NCI-H2029 (cell line): ENCODE data around the gene MEG3.

Experiments used
- DNase-seq: peaks from one replicate; lab custom pipeline; 2025; lab: John Stamatoyannopoulos, UW

The MEG3 gene

DNA sequence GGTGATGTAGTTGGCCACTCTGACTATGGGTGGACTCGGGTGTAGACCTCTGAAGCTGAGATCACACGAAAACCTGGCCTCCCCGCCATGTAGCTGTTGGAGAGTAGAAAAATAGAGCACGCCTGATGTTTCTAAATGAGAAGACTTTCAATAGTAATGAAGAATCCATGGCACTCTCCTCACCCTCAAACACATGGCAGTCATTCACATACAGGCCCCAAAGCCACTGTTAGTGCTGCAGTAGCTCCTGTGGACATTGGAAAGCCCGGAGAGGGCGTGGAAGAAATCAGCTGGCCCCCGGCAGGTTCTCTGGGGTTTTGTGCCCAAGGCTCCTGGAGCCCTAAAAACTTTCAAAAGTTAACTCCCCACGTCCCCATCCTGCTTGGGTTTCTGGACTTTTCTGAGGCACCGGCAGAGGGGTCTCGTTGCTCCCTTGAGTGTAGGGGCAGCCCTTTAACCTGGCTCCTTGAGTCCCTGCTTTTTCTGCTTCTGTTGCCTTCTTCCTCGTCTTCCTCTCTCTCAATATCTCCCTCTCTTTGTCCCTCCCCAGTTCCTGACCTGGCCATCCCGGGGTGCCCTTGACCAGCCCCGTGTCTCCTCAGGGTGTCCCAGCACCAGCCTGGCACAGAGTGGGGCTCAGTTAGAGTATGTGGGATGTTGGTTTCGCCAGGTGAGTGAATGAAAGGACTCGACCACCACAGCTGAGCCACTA is 8.3 kb downstream of the MEG3 start:
- DNase-seq = no peak

DNA sequence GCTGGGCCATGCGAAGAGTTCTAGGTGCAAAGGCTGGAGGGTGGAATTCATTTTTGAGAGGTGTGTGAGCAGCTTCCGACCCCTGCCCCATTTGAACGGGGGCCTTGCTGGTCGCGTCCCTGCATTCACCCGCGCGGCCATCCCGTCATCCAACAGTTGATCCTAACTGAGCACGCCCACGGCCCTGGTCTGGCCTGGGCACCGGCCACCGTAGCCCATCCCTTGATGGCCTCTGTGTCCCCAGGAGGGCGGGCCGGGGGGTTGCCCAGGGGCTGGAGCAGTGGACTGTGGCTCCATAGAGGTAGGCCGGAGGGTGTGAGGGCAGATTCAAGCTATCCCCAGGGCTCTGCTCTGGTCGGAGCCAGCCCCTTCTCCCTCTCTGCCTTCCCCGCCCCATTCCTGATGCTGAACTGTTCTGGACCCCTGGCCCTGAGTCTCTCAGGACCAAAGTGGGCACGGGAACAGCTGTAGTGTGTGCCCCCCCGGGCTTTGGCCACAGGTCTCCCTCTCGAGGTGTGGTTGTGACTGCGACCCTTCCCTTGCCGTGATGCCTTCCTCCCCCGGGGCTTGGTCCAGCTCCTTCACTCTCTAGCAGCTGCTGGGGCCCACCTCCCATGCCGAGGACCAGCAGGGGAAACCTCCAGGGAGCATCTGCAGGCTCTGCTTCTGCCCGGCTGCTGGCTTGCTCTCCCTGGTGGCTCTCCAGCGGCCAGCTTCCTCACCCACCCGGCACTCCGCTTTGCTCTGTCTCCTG is 9.1 kb downstream of the MEG3 start:
- no peak for DNase-seq

DNA sequence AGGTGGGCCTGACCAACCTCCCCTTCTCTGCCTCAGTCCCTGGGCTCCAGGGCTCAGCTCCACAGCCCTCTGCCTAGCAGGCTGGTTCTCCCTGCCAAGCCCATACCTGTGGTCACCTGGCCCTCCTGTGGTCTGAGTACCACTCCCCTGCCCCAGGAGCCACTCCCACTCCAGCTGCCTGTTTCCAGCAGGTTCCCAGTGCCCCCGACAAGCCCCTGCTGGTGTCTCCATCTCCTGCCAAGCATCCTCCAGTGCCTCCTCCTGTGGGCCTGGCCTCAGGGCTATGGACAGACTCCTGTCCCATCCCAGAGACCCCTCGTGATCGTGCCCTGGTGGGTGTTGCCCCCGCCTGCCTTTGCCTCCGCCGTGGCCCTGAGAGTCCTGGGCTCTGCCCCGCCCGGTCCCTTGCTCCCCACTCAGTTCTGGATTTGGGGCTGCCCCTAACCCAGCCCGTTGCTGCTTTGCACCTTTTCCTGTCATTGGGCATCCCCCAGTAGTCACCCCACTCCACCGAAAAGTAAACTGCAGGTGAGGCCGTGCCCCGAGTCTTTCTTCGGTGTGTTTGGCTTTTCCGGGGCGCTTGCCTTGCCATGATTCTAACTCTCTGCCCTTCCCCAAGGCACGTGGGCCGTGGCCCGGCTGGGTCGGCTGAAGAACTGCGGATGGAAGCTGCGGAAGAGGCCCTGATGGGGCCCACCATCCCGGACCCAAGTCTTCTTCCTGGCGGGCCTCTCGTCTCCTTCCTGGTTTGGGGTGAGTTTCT is 9.8 kb downstream of the MEG3 start:
- DNase-seq = no peak

DNA sequence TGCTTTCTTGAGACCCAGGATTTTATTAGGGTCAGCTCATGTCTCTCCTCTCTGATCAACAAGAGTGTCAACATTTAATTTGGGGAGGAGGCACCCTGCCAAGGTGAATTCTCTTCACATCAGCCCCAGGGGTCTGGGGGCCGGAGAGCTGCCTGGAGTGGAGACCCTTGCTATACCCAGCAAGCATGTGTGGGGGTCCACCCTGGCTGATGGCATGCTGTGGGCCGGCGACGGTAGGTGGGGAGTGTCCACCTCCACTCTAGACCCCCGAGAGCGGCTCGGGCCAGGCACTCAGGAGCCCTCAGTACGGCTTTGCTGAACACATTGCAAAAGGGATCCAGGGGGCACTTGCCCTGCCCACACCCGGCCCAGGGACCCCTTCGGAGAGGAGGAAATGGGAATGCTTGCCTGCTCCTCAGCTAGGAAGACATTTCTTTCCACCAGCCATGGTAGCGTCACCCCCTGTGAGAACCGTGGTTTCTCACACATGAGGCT is 10.4 kb downstream of the MEG3 start:
- DNase-seq = no peak

DNA sequence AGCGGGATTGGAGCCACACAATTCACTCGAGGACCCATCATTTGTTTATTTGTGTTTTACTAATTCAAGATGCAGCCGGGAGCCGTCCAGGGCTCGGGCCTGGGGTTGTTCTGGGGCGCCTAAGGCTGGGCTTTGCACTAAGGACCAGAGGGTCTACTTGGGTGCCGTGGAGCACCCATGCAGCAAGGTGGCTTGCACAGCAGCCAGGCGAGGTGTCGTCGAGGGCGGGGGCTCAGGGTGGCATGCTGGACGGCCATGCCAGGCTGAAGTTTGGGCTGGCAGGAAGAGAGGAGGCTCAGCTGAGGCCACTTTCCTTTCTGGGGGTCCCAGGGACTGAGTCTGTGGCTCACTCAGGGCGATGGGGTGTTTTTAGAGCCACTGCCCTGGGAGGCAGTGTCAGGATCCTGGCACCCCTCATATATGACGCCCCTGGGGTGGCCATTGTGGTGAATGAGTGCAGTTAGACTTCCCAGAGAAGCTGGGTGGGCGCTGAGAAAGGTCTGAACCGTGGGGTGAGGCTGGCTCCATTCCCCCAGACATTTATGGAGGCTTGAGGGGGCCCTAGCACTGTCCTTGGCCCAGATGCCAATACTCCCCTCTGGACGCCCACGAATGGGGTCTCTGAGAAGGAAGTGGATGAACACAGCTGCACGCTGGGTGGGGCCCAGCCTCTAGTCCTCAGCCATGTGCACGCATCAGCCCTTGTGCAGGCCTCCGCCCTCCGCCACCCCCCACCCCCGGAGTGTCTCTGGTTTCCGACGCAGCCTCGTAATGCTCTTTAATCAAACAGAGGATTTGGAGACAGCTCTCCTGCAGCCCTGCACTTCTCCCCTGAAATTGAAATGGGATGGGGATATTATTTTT is 11.3 kb downstream of the MEG3 start:
- DNase-seq = no peak

DNA sequence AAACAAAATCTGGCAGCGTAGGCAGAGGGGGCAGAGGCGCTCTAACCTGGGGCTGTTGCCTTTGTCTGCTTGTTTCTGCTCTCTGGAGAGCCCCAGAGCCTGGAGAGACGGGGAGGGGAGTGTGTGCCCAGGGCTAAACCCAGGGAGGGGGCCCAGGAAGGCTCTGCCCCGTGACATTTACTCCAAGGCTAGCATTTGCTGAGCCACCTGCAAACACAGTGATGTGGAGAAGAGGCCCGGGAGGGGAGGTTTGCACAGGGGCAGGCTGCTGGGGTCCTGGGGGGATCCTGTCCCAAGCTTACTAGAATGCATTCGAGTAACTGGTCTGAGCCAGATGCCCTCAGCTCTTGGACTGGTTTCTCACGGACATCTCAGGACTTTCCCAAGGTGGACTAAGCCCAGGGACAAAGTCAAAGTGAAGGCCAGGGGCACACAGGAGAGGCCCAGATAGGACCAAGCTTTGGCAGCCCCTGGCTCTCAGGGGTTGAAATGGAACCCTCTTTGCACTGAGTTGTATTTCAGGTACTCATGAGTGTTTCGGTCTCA is 12.0 kb downstream of the MEG3 start:
- no peak for DNase-seq

DNA sequence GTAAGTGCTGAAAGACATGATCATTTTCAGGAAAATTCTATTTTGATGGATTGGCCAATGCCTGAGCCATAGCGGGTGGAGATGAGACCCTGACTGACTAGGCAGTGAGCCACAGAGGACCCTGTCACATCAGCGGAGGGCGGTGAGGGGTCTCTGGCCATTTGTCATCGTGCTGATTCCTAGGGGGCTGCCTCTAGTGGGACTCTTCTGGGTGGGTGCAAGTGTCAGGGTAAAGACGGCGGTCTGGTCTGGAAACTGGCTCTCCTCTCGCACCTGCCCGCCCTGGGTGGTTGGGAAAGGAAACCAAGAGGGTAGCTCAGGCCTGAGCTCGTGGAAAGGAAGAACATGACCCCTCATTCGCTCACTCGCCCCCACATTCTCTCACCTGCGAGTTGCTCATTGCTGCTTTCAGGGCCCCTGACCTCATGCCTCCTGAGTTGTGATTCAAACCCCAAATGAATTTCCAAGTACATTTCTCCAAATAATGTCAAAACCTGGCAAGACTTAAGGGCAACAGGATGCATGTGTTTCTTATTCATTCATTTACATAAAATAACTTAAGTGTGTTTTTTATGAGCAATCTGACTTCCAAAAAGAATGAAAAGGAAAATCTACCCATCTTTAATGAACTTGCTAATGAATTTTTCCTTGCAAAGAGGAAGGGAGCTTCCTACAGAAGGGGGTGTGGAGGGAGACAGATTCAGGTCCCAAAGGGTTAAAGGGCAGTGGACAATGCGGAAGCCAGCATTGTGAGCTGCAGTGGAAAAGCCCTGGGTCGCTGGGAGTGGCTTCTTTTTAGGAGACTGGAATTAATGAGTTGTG is 12.8 kb downstream of the MEG3 start:
- DNase-seq = no peak

DNA sequence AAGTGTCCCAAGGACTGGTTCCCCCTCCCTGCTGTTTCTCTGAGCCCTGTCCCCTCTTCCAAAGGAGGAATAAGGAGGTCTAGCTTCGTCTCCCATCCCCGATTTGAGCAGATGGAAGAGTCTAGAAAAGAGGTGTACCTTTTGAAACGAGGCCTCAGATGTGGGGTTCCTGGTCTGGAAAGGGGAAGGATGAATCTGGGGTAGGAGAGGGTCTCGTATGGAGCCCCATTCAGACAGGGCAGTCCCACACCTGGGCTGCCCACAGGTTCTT is 13.3 kb downstream of the MEG3 start:
- no peak for DNase-seq

DNA sequence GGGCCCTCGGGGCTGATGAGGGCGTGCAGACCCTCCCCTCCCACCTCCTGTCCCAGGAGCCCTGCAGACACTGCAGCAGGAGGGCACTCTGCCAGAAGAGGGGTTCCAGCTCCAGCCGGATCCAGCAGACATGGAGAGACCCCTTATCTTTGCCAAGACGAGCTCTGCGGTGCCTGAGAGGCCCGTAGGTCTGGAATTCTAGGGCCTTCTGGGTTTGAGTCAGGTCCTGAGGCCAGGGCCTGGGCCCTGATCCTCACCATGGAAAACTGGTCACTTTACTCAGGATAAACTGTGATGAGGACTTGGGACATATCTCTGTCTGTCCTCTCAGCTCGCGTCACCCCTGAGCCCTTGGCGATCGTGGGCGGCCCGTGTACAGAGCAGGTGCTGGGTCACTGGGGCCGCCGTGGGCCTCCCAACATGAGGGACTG is 13.8 kb downstream of the MEG3 start:
- no peak for DNase-seq

DNA sequence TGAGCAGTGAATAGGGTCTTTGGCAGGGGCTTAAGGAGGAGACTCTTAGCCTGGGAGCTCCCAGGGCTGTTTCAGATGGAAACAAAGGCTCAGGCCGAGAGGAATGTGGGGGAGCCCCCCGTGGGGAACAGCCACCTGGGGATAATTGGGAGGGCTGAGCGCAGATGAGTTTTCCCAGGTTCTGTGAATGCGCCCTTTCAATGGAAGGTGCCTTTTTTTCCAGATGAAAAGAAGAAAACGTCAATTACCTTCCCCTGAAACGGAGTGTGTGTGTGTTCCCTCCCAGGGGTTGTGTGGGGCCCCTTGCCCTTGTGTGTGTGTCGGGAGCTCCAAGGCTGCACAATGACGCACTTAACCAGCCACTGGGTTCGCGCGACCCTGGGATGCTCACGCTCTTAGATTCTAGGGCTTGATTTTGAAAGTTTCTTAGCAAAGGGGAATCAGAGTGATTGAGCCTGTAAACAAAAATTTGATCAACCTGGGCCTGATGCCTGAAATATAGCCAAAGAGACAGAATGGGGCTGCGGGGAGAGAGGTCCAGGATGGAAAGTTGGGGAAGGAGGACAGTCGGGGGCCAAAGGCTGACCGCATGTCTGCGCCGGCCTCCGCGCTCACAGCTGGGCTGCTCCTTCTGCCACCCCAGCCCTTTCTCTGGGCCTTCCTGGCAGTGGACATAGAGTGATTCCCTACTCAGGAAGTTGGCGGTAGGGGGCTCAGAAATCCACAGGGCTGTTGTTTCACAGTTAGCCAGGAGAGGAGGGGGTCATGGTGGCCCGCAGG is 14.6 kb downstream of the MEG3 start:
- no peak for DNase-seq

DNA sequence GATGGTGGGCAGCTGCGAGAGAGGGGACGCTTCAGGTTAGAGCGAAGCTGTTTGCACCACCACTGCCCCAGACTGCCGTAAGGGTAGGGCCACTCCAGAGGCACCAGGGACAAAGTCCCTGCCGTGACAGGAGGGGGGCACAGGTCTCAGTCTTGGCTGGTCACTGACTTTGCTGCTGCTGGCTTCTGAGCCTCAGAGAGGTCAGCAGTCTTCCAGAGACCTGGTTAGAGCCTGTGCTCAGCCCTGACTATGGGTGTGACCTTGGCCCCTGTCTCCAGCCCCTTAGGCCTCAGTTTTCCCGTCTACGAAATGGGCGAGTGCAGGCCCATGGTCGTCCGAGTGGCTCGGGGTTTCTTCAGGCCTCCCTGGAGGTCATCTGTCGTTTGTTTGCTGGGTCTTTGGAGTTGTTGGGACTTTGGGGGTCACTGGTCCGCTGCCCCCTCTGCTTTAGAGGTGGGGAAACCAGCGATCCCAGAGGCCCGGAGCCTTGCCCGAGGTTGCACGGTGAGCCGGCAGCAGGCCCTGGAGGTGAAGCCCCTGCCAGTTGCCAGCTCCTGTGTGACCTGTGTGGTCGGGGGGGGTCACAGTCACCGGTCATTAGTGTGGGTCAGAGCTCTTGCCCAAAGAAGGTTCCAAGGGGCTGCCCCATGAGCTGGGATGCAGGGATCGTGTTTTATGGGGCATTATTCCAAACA is 15.3 kb downstream of the MEG3 start:
- no peak for DNase-seq

DNA sequence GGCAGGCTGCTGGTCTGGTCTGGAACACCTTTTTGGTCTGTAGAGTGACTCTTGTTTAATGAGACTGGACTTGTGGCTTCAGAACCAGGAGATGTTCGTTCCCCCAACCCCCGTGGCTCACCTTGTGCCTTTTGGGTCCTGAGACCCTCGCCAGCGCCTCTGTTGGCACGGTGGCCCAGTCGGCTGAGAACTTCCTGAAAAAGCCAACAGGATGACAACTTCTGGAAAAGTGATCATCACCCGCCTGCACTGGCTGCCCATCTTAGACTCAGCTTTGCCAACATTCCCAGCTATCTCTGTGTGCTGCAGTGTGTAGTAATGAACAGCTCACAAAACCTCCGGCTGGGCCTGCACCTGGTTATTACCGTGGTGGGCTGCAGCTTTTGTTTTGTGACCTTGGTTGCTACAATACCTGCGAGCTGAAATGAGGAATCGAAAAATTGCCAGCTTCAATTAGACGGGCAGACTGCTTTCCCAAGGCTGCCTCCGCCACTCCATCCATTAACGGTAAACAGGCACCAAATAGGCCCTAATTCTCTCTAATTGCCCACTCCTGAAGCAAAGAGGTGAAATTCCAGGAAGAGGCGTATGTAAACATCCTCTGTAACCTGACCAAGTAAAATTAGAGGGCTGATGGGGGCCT is 16.0 kb downstream of the MEG3 start:
- no peak for DNase-seq

DNA sequence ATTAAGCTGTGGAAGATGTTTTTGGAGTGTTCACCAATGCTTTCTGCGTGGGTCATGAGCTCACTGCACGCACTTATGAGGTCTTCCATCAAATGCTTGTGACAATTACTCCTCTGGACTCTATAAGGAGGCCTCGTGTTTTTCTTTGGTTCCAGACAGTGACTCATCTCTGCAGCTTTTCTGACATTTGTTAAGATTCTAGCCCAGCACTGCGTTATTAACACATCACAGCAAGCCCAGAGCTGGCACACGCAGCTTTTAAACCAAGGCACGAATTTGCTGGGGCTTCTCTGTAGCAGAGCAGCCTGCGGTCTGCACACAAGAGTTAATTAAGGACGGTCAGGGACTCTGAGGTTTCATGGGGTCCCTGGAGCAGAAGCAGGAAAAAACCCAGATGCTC is 16.9 kb downstream of the MEG3 start:
- DNase-seq = no peak

DNA sequence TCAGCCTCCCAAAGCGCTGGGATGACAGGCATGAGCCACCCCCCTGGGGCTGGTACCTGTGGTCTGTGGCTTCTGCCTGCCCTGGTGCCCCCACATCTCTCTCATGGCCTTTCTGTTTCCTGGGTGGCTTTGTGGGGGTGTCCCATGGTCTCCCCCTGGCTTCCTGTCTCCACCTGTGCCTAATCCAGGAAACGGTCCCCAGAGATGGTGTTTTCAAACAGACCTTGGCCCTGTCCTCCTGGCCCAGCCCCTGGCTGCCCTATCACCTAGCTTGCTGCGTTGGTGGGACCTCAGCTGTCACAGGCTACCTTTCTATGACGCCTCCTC is 18.1 kb downstream of the MEG3 start:
- DNase-seq = no peak

DNA sequence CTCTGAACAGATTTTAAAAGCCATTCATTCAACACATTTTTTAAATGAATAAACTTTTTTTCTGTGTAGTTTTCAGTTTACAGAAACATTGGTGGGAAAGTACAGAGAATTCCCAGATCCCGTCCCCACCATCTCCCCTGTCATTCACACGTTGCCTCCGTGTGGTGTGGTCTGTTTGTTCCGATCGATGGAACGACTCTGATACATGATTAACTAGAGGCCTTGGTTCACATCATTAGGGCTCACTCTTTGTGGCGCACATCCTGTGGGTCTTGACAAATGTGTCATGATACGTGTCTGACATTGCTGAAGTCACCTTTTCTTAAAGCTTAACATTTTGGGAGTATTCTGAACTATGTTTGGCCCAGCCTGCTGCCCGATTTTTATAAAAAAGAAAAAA is 18.5 kb downstream of the MEG3 start:
- DNase-seq = no peak

DNA sequence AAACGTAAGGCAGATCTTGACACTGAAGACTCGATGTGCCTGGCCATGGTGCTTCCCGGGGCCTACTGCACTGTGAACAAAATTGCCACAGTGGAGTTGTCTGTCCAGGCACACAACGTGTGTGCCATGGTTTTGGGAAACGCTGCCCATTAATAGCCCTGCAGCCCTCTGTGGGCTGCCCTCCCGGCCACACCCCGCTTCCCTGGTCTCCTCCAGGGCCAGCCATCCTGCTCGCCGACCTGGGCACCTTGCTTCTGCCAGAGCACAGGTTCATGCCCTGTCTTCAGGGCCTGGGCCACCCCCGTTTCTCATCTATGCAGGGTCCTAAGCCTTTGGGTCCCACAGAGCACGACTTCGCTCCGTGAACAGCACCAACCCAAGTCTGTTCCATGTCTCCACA is 18.9 kb downstream of the MEG3 start:
- DNase-seq = no peak

DNA sequence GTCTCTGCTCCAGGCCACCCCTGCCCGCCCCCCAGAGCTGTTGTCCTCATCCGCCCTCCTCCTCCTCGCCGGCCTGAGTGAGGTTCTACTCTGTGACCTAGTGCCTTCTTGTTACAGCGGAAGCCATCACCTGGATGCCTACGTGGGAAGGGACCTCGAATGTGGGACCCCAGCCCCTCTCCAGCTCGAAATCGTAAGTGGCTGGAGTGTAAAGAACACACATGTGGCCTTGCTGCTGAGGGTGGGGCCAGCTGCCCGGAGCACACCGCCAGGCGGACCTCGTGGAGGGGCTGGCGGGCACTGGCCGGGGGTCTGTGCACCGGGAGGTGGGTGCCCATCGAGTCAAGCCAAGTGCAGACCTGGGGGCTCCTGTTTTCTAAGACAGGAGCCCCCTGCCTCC is 19.4 kb downstream of the MEG3 start:
- DNase-seq = no peak

DNA sequence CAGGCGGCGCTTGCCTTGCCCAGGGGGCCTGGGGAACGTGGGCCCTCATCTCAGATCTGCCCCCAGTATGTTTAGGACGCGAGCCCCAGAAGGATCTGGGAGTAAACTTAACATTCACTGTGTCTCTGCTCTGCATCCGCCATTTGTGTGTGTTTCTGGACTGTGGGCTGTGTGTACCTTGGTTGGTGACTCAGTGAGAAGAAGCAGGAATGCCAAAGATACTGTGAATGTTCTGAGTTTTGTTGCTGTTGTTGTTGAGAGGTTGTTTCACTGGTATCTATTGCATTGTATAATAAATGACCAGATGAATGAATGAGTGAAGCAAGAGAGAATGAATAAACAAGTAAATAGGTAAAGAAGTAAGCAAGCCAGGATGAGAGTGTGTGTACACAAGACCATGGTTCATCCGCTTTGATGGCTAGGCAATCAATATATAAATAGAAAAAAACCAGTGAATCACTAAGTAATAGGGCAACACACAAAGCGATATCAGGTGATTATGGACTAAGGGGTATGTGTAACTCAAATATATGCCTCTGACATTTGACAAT is 20.5 kb downstream of the MEG3 start:
- DNase-seq = no peak
